ENCODE results near the gene USH2A.

Gene USH2A

GRCh38 chr1:216422821-216423520, at the start of gene USH2A:
Gene USH2A (minus strand): TSS chr1:216423448. CDS start chr1:216422336, 1,112 bp downstream.
- no peak for DNase-seq
- H3K27me3 Mint-ChIP-seq: no peaks in the 10 kb centered on the region
- no peaks in the 10 kb centered on the region for H3K9me3 Mint-ChIP-seq
- no peaks in the 10 kb centered on the region for H3K4me1 Mint-ChIP-seq
- no peak within 1 kb of the TSS for H3K27ac Mint-ChIP-seq
- no peak within 1 kb of the TSS for H3K4me3 Mint-ChIP-seq
- ATAC-seq: no peak

- H3K4me1 Mint-ChIP-seq: no peaks in the 10 kb centered on the region
- H3K4me3 Mint-ChIP-seq: no peak overlapping the region
- ATAC-seq (no peak), DNase-seq (no peak)
- H3K27me3 Mint-ChIP-seq: no peaks in the 10 kb centered on the region
- H3K27ac Mint-ChIP-seq: no peak overlapping the region
- peaks cover 0 to 10% of the 10 kb centered on the region in 2 donors for H3K9me3 Mint-ChIP-seq
Observed at GRCh38 chr1:216466162-216466801, 43.0 kb upstream of the USH2A start.

GRCh38 chr1:216464489-216464888, 41.2 kb upstream of the USH2A start:
- no peak overlapping the region for H3K27ac Mint-ChIP-seq
- no peaks in the 10 kb centered on the region for H3K27me3 Mint-ChIP-seq
- H3K9me3 Mint-ChIP-seq: peaks cover 10 to 11% of the 10 kb centered on the region in 2 donors
- no peak for DNase-seq
- ATAC-seq: no peak
- no peaks in the 10 kb centered on the region for H3K4me1 Mint-ChIP-seq
- no peak overlapping the region for H3K4me3 Mint-ChIP-seq

- H3K27me3 Mint-ChIP-seq: no peaks in the 10 kb centered on the region
- DNase-seq: no peak
- ATAC-seq: no peak
- H3K4me1 Mint-ChIP-seq: no peaks in the 10 kb centered on the region
- peaks cover 7 to 11% of the 10 kb centered on the region in 2 donors for H3K9me3 Mint-ChIP-seq
- no peak overlapping the region for H3K27ac Mint-ChIP-seq
- no peak overlapping the region for H3K4me3 Mint-ChIP-seq
Observed at GRCh38 chr1:216462066-216462775, 39.0 kb upstream of the USH2A start.

GRCh38 chr1:216461466-216461865, 38.2 kb upstream of the USH2A start:
- Mint-ChIP-seq H3K9me3 (peaks cover 3 to 11% of the 10 kb centered on the region in 2 donors), H3K4me1 (no peaks in the 10 kb centered on the region), H3K27ac (no peak overlapping the region), H3K27me3 (no peaks in the 10 kb centered on the region), H3K4me3 (no peak overlapping the region)
- DNase-seq (no peak), ATAC-seq (no peak)

GRCh38 chr1:216459651-216460207, 36.5 kb upstream of the USH2A start:
- ATAC-seq: no peak
- Mint-ChIP-seq H3K9me3 (peaks cover 3 to 11% of the 10 kb centered on the region in 2 donors), H3K4me3 (no peak overlapping the region), H3K4me1 (no peaks in the 10 kb centered on the region), H3K27ac (no peak overlapping the region), H3K27me3 (no peaks in the 10 kb centered on the region)
- no peak for DNase-seq

GRCh38 chr1:216458812-216459211, 35.6 kb upstream of the USH2A start:
- Mint-ChIP-seq H3K9me3 (peaks cover 3 to 11% of the 10 kb centered on the region in 2 donors), H3K4me3 (no peak overlapping the region)
- ATAC-seq: no peak

GRCh38 chr1:216457356-216457755, 34.1 kb upstream of the USH2A start:
- H3K4me3 Mint-ChIP-seq: no peak overlapping the region
- peaks cover 3 to 11% of the 10 kb centered on the region in 2 donors for H3K9me3 Mint-ChIP-seq
- H3K4me1 Mint-ChIP-seq: no peaks in the 10 kb centered on the region
- no peaks in the 10 kb centered on the region for H3K27me3 Mint-ChIP-seq
- DNase-seq (no peak), ATAC-seq (no peak)
- H3K27ac Mint-ChIP-seq: no peak overlapping the region

More at GRCh38 chr1:216458812-216459211, 35.6 kb upstream of the USH2A start:
- no peaks in the 10 kb centered on the region for H3K4me1 Mint-ChIP-seq
- H3K27me3 Mint-ChIP-seq: no peaks in the 10 kb centered on the region
- no peak for DNase-seq
- no peak overlapping the region for H3K27ac Mint-ChIP-seq

GRCh38 chr1:216456682-216457081, 33.4 kb upstream of the USH2A start:
- Mint-ChIP-seq H3K27ac (no peak overlapping the region), H3K4me1 (no peaks in the 10 kb centered on the region), H3K4me3 (no peak overlapping the region), H3K27me3 (no peaks in the 10 kb centered on the region), H3K9me3 (peaks cover 7 to 11% of the 10 kb centered on the region in 2 donors)
- DNase-seq: no peak
- ATAC-seq: no peak

- DNase-seq: no peak
- no peak overlapping the region for H3K27ac Mint-ChIP-seq
- H3K4me1 Mint-ChIP-seq: no peaks in the 10 kb centered on the region
- H3K4me3 Mint-ChIP-seq: no peak overlapping the region
- peaks cover 3 to 8% of the 10 kb centered on the region in 2 donors for H3K9me3 Mint-ChIP-seq
- H3K27me3 Mint-ChIP-seq: no peaks in the 10 kb centered on the region
- ATAC-seq: no peak
Observed at GRCh38 chr1:216453777-216454176, 30.5 kb upstream of the USH2A start.

- DNase-seq (no peak), ATAC-seq (no peak)
- no peaks in the 10 kb centered on the region for H3K27me3 Mint-ChIP-seq
- H3K9me3 Mint-ChIP-seq: peaks cover 3 to 8% of the 10 kb centered on the region in 2 donors
- no peak overlapping the region for H3K4me3 Mint-ChIP-seq
- H3K4me1 Mint-ChIP-seq: no peaks in the 10 kb centered on the region
- no peak overlapping the region for H3K27ac Mint-ChIP-seq
Observed at GRCh38 chr1:216450227-216450626, 27.0 kb upstream of the USH2A start.

- ATAC-seq (no peak), DNase-seq (no peak)
- no peaks in the 10 kb centered on the region for H3K27me3 Mint-ChIP-seq
- H3K4me1 Mint-ChIP-seq: no peaks in the 10 kb centered on the region
- H3K4me3 Mint-ChIP-seq: no peak overlapping the region
- H3K27ac Mint-ChIP-seq: no peak overlapping the region
- peaks cover 3 to 8% of the 10 kb centered on the region in 2 donors for H3K9me3 Mint-ChIP-seq
Observed at GRCh38 chr1:216448011-216448510, 24.8 kb upstream of the USH2A start.

- no peak for ATAC-seq
- no peak overlapping the region for H3K4me3 Mint-ChIP-seq
- H3K27ac Mint-ChIP-seq: no peak overlapping the region
- H3K4me1 Mint-ChIP-seq: no peaks in the 10 kb centered on the region
- H3K9me3 Mint-ChIP-seq: no peaks in the 10 kb centered on the region
- no peak for DNase-seq
- no peaks in the 10 kb centered on the region for H3K27me3 Mint-ChIP-seq
Observed at GRCh38 chr1:216437603-216438002, 14.4 kb upstream of the USH2A start.

- no peaks in the 10 kb centered on the region for H3K27me3 Mint-ChIP-seq
- H3K27ac Mint-ChIP-seq: no peak overlapping the region
- H3K9me3 Mint-ChIP-seq: peaks cover 8 to 15% of the 10 kb centered on the region in 2 donors
- H3K4me3 Mint-ChIP-seq: no peak overlapping the region
- no peak for DNase-seq
- no peaks in the 10 kb centered on the region for H3K4me1 Mint-ChIP-seq
- no peak for ATAC-seq
Observed at GRCh38 chr1:216434232-216434631, 11.0 kb upstream of the USH2A start.

GRCh38 chr1:216433175-216433574, 9.9 kb upstream of the USH2A start:
- DNase-seq (no peak), ATAC-seq (no peak)
- H3K9me3 Mint-ChIP-seq: peaks cover 8 to 15% of the 10 kb centered on the region in 2 donors
- H3K4me3 Mint-ChIP-seq: no peak overlapping the region
- H3K27me3 Mint-ChIP-seq: no peaks in the 10 kb centered on the region
- no peaks in the 10 kb centered on the region for H3K4me1 Mint-ChIP-seq
- H3K27ac Mint-ChIP-seq: no peak overlapping the region

Measured in stimulated activated naive CD8-positive, alpha-beta T cell treated with anti-CD3 and anti-CD28 coated beads, Interleukin-15, amount 100 ng/mL, for 72 hours (primary cell).